Type B pancreatic cell (in vitro differentiated cells): ENCODE measurements around the gene SPATA33. TPM values are rescaled to one million over a fixed set of nuclear protein-coding genes. Genes with fewer than 3 reads are reported as not detected.
"Not testable (repeated sequence)": the region's sequence is repeated elsewhere in the genome, so short reads cannot be mapped to it uniquely, and the experiment has no call there.

Source experiments
- DNase-seq: peaks from one replicate; pipeline ENCODE4 v3.0.0; 2021; ENCODE audit warnings: mixed read lengths; ENCODE audit not compliant: unreplicated experiment; ENCODE audit errors: extremely low spot score
- H3K27ac Mint-ChIP-seq: 2 replicates; pipeline ENCODE4 v1.8.0; 2021; ENCODE audit warnings: mild to moderate bottlenecking, mixed read lengths
- H3K27me3 Mint-ChIP-seq: 2 replicates; pipeline ENCODE4 v1.8.0; 2021; ENCODE audit warnings: mixed read lengths
- H3K36me3 Mint-ChIP-seq: 2 replicates; pipeline ENCODE4 v1.8.0; 2021; ENCODE audit warnings: mixed read lengths
- H3K4me1 Mint-ChIP-seq: one replicate; pipeline ENCODE4 v1.8.0; 2021; ENCODE audit warnings: mixed read lengths; ENCODE audit not compliant: unreplicated experiment
- H3K4me3 Mint-ChIP-seq: 2 replicates; pipeline ENCODE4 v1.8.0; 2021; ENCODE audit warnings: mild to moderate bottlenecking, mixed read lengths
- H3K9me3 Mint-ChIP-seq: 2 replicates; pipeline ENCODE4 v1.8.0; 2021; ENCODE audit warnings: mixed read lengths
- total RNA-seq: library from RNA; stranded (reverse); gene quantifications from 2 replicates; pipeline ENCODE4 v1.2.1, GENCODE V29; 2021; ENCODE audit warnings: low replicate concordance
- TF ChIP-seq, protein P1 (sequence below): fragments of 200-600 bp; sonication (generic); conservative IDR thresholded peaks from 2 replicates; pipeline ENCODE4 v1.5.0; 2021; ENCODE audit warnings: antibody characterized with exemption, mild to moderate bottlenecking

The SPATA33 gene
- total RNA-seq, 1 donor from 2014 or later: 23.2 TPM

DNA sequence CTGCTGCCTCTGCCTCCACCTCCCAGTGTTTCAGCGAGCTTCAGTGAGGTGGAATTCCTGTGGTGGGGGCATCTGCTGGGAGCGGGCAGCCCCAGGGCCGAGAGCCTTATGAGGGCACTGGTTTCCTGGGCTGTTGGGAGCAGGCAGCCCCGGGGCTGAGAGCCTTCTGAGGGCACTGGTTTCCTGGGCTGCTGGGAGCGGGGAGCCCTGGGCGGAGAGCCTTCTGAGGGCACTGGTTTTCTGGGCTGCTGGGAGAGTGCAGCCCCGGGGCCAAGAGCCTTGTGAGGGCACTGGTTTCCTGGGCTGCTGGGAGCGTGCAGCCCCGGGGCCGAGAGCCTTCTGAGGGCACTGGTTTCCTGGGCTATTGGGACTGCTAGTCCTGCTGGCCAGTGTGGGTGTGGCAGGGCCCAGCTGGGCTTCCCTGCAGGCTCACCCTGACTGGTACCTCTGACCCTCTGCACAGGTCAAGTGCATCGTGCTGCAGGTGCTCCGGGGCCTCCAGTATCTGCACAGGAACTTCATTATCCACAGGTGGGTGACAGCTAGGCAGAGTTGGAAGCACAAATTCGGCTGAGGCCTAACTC, 34.4 kb downstream of the SPATA33 start:
- TF ChIP-seq, protein P1, sequence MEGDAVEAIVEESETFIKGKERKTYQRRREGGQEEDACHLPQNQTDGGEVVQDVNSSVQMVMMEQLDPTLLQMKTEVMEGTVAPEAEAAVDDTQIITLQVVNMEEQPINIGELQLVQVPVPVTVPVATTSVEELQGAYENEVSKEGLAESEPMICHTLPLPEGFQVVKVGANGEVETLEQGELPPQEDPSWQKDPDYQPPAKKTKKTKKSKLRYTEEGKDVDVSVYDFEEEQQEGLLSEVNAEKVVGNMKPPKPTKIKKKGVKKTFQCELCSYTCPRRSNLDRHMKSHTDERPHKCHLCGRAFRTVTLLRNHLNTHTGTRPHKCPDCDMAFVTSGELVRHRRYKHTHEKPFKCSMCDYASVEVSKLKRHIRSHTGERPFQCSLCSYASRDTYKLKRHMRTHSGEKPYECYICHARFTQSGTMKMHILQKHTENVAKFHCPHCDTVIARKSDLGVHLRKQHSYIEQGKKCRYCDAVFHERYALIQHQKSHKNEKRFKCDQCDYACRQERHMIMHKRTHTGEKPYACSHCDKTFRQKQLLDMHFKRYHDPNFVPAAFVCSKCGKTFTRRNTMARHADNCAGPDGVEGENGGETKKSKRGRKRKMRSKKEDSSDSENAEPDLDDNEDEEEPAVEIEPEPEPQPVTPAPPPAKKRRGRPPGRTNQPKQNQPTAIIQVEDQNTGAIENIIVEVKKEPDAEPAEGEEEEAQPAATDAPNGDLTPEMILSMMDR: no peak
- Mint-ChIP-seq H3K27me3 (no peaks in the 10 kb centered on the region), H3K4me3 (no peak overlapping the region), H3K9me3 (no peaks in the 10 kb centered on the region), H3K27ac (no peak overlapping the region), H3K36me3 (no peaks in the 10 kb centered on the region), H3K4me1 (peaks cover 6% of the 10 kb centered on the region)
- no peak for DNase-seq

DNA sequence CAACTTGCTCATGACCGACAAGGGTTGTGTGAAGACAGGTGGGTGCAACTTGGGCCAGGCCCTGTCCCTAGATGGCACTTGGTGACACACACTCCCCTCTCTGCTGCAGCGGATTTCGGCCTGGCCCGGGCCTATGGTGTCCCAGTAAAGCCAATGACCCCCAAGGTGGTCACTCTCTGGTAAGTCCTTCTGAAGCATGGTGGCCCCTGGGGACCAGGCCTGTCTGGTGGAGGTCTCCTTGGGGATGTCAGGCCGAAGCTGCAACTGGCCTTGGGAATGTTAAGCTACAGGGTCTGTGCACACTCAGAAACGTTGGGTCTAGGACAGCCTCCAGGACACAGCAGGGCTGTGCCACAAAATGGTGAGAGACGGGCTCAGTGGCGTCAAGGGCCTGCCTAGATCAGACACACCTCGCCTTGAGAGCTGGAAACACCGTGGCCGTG, 35.7 kb downstream of the SPATA33 start:
- no peak overlapping the region for H3K27ac Mint-ChIP-seq
- no peaks in the 10 kb centered on the region for H3K27me3 Mint-ChIP-seq
- TF ChIP-seq, protein P1: no peak
- no peaks in the 10 kb centered on the region for H3K36me3 Mint-ChIP-seq
- no peak for DNase-seq
- no peak overlapping the region for H3K4me3 Mint-ChIP-seq
- no peaks in the 10 kb centered on the region for H3K9me3 Mint-ChIP-seq
- no peaks in the 10 kb centered on the region for H3K4me1 Mint-ChIP-seq

DNA sequence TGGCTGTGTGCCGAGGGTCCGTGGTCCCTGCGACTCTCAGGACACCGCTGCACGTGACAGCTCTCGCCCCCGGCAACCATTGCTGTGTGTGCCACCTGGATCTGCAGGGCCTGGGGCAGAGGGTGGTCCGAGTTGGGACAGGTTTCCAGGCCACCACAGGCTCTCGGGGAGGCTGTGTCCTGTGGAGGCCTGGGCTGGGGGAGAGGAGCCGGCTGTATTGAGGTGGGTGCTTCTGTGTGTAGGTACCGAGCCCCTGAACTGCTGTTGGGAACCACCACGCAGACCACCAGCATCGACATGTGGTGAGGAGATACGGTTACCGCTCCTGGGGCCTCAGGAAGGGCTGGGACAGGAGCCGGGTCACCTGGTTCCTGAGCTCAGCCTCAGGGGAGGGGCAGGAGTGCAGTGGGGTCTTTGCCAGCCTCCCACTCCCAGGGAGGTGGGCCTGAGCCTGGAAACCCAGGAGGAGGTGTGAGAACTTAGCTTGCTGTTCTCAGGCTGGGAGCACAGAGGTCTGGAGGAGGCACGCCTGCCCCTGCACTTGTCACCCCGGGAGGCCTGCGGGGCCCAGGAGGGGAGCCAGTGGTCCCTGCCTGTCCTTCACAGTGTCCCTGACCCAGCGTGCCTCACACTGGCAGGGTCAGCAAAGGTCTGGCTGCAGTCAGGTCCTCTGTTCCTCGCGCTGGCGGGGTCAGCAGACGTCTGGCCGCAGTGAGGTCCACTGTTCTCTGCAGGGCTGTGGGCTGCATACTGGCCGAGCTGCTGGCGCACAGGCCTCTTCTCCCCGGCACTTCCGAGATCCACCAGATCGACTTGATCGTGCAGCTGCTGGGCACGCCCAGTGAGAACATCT, 36.5 kb downstream of the SPATA33 start:
- no peaks in the 10 kb centered on the region for H3K9me3 Mint-ChIP-seq
- no peak for DNase-seq
- H3K27me3 Mint-ChIP-seq: no peaks in the 10 kb centered on the region
- no peak overlapping the region for H3K27ac Mint-ChIP-seq
- H3K4me1 Mint-ChIP-seq: peaks cover 3% of the 10 kb centered on the region
- TF ChIP-seq, protein P1: no peak
- no peak overlapping the region for H3K4me3 Mint-ChIP-seq
- H3K36me3 Mint-ChIP-seq: peaks cover 3% of the 10 kb centered on the region

DNA sequence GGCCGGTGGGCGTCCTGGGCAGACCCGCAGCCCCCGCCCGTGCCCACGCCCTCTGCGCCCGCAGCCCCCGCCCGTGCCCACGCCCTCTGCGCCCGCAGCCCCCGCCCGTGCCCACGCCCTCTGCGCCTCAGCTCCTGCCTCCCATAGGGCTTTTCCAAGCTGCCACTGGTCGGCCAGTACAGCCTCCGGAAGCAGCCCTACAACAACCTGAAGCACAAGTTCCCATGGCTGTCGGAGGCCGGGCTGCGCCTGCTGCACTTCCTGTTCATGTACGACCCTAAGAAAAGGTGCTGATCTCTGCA, 37.1 kb downstream of the SPATA33 start:
- H3K27me3 Mint-ChIP-seq, H3K4me3 Mint-ChIP-seq, H3K4me1 Mint-ChIP-seq, H3K36me3 Mint-ChIP-seq, DNase-seq, H3K27ac Mint-ChIP-seq, H3K9me3 Mint-ChIP-seq: not testable (repeated sequence)

DNA sequence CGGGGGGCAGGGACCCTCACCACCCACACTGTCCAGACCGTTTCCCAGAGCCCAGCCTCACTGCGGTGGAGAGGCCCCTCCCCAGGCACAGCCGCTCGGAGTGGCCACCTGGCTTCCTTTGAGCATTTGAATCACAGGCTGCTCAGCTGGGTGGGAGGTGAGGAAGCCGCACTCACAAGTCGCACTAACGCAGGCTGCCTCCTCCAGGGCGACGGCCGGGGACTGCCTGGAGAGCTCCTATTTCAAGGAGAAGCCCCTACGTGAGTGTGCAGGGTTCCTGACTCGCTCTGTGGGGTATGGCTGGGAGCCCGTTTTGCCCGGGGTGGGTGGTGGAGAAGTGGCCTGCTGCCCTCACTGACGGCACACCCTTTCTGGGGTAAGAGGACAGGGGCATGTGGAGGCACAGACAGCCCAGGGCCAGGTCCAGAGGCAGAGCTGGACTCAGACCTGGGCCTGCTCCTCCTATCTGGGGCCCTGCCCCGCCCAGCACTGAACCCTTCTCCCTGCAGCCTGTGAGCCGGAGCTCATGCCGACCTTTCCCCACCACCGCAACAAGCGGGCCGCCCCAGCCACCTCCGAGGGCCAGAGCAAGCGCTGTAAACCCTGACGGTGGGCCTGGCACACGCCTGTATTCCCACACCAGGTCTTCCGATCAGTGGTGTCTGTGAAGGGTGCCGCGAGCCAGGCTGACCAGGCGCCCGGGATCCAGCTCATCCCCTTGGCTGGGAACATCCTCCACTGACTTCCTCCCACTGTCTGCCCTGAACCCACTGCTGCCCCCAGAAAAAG, 37.6 kb downstream of the SPATA33 start:
- TF ChIP-seq, protein P1: no peak
- peaks cover 9% of the 10 kb centered on the region for H3K4me1 Mint-ChIP-seq
- no peak overlapping the region for H3K27ac Mint-ChIP-seq
- no peaks in the 10 kb centered on the region for H3K9me3 Mint-ChIP-seq
- H3K27me3 Mint-ChIP-seq: no peaks in the 10 kb centered on the region
- no peak for DNase-seq
- peaks cover 5% of the 10 kb centered on the region for H3K36me3 Mint-ChIP-seq
- H3K4me3 Mint-ChIP-seq: no peak overlapping the region
